GM19397 (cell line): ENCODE results near the gene KLC4.

Experiments used
- ATAC-seq: cut with Tn5 transposase; IDR thresholded peaks from one replicate; pipeline ENCODE4 v1.9.1; 2021; ENCODE audit warnings: mild to moderate bottlenecking, moderate library complexity; ENCODE audit not compliant: unreplicated experiment

KLC4 gene

GRCh38 chr6:43120944-43121913 is 61.8 kb downstream of the KLC4 start:
- no peak for ATAC-seq

- no peak for ATAC-seq
Observed at GRCh38 chr6:43122146-43122545, 62.7 kb downstream of the KLC4 start.

GRCh38 chr6:43123461-43124314 is 64.3 kb downstream of the KLC4 start:
- ATAC-seq = no peak

- no peak for ATAC-seq
Observed at GRCh38 chr6:43124481-43124880, 65.0 kb downstream of the KLC4 start.
